ENCODE data around the gene MTA2. TPM values are rescaled to one million over a fixed set of nuclear protein-coding genes. Genes with fewer than 3 reads are reported as not detected.
"Not testable (repeated sequence)": the region's sequence is repeated elsewhere in the genome, so short reads cannot be mapped to it uniquely, and the experiment has no call there.

Gene MTA2
- polyA plus RNA-seq, 4 donors: 40.5 to 64.7 (median 43.0) TPM

GRCh38 chr11:62556108-62556874, 45.4 kb downstream of the MTA2 start:
- H3K27me3 ChIP-seq (ENCODE audit: control insufficient read depth in 3 of 3, insufficient read depth in 3 of 3, low read length in 3 of 3): no peaks in the 10 kb centered on the region
- no peak overlapping the region for H3K4me3 ChIP-seq (ENCODE audit: low read depth in 1 of 3, low read length in 3 of 3)
- FAIRE-seq: no peak
- H3K36me3 ChIP-seq (ENCODE audit: control insufficient read depth in 3 of 3, insufficient read depth in 2 of 3, low read depth in 1 of 3, low read length in 3 of 3): peaks cover 4 to 44% (median 5%) of the 10 kb centered on the region in 3 donors
- DNase-seq: peak; percentile 83 to 94
- 7 to 10% (median 7%) methylated on average over 14 of the region's 14 CpGs for WGBS, 3 donors
- H3K9me3 ChIP-seq (ENCODE audit: control insufficient read depth in 2 of 2, insufficient read depth in 1 of 2, low read depth in 1 of 2, low read length in 1 of 2): no peaks in the 10 kb centered on the region
- peak overlapping the region; percentile 81 to 95 (median 83) for H3K27ac ChIP-seq (ENCODE audit: low read depth in 1 of 3, low read length in 2 of 3)
- peaks cover 10 to 77% (median 44%) of the 10 kb centered on the region in 3 donors for H3K4me1 ChIP-seq (ENCODE audit: control insufficient read depth in 3 of 3, insufficient read depth in 2 of 3, low read depth in 1 of 3, low read length in 2 of 3)

GRCh38 chr11:62555464-62556107, 46.1 kb downstream of the MTA2 start:
- Histone ChIP-seq H3K27me3 (ENCODE audit: control insufficient read depth in 3 of 3, insufficient read depth in 3 of 3, low read length in 3 of 3) (no peaks in the 10 kb centered on the region), H3K36me3 (ENCODE audit: control insufficient read depth in 3 of 3, insufficient read depth in 2 of 3, low read depth in 1 of 3, low read length in 3 of 3) (peaks cover 4 to 38% (median 5%) of the 10 kb centered on the region in 3 donors), H3K4me3 (ENCODE audit: low read depth in 1 of 3, low read length in 3 of 3) (no peak overlapping the region), H3K4me1 (ENCODE audit: control insufficient read depth in 3 of 3, insufficient read depth in 2 of 3, low read depth in 1 of 3, low read length in 2 of 3) (peaks cover 10 to 78% (median 44%) of the 10 kb centered on the region in 3 donors), H3K9me3 (ENCODE audit: control insufficient read depth in 2 of 2, insufficient read depth in 1 of 2, low read depth in 1 of 2, low read length in 1 of 2) (no peaks in the 10 kb centered on the region), H3K27ac (ENCODE audit: low read depth in 1 of 3, low read length in 2 of 3) (peak overlapping the region; percentile 71 to 95 (median 81))
- DNase-seq (no peak), FAIRE-seq (no peak)
- WGBS, 3 donors: 16 to 24% (median 21%) methylated on average over 4 of the region's 4 CpGs

GRCh38 chr11:62554387-62555167, 47.1 kb downstream of the MTA2 start:
- FAIRE-seq (no peak), DNase-seq (peak; percentile 31 to 46)
- Histone ChIP-seq H3K36me3 (ENCODE audit: control insufficient read depth in 3 of 3, insufficient read depth in 2 of 3, low read depth in 1 of 3, low read length in 3 of 3) (peaks cover 4 to 29% (median 5%) of the 10 kb centered on the region in 3 donors), H3K27ac (ENCODE audit: low read depth in 1 of 3, low read length in 2 of 3) (peak overlapping the region; percentile 90 to 98 (median 95)), H3K4me3 (ENCODE audit: low read depth in 1 of 3, low read length in 3 of 3) (no peak overlapping the region), H3K9me3 (ENCODE audit: control insufficient read depth in 2 of 2, insufficient read depth in 1 of 2, low read depth in 1 of 2, low read length in 1 of 2) (no peaks in the 10 kb centered on the region), H3K27me3 (ENCODE audit: control insufficient read depth in 3 of 3, insufficient read depth in 3 of 3, low read length in 3 of 3) (no peaks in the 10 kb centered on the region), H3K4me1 (ENCODE audit: control insufficient read depth in 3 of 3, insufficient read depth in 2 of 3, low read depth in 1 of 3, low read length in 2 of 3) (peaks cover 10 to 75% (median 44%) of the 10 kb centered on the region in 3 donors)
- 40 to 65% (median 55%) methylated on average over 7 of the region's 7 CpGs for WGBS, 3 donors

DNA sequence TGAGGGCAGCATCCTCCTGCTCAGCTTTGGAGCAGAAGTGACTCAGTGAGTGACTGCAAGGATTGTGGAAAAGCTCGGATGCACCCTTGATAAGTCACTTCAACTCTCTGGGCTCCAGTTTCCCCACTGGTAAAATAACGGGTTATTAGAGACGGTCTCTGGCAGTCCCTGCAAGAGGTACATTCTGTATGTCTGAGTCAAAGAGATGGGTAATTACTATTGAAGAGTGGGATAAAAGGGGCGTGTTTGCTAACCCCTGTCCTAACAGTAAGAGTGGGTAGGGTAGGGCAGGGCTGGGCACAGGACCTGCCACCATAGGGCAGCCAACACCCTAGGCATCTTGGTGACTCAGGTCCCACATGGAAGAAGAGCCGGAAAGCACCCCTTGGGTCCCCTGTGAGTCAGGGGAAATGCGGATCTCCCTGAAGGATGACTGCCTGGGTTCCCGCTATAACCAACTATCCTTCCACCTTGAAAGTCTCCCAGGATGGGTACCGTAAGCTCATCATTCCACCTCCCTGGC, 47.8 kb downstream of the MTA2 start:
- no peaks in the 10 kb centered on the region for H3K27me3 ChIP-seq (ENCODE audit: control insufficient read depth in 3 of 3, insufficient read depth in 3 of 3, low read length in 3 of 3)
- WGBS, 3 donors: 52 to 64% (median 63%) methylated on average over 8 of the region's 8 CpGs
- H3K36me3 ChIP-seq (ENCODE audit: control insufficient read depth in 3 of 3, insufficient read depth in 2 of 3, low read depth in 1 of 3, low read length in 3 of 3): peaks cover 0 to 22% (median 0%) of the 10 kb centered on the region in 3 donors
- DNase-seq (peak in 1 of 2 donors; percentile 87), FAIRE-seq (no peak)
- H3K9me3 ChIP-seq (ENCODE audit: control insufficient read depth in 2 of 2, insufficient read depth in 1 of 2, low read depth in 1 of 2, low read length in 1 of 2): no peaks in the 10 kb centered on the region
- H3K4me1 ChIP-seq (ENCODE audit: control insufficient read depth in 3 of 3, insufficient read depth in 2 of 3, low read depth in 1 of 3, low read length in 2 of 3): peaks cover 10 to 79% (median 44%) of the 10 kb centered on the region in 3 donors
- no peak overlapping the region for H3K4me3 ChIP-seq (ENCODE audit: low read depth in 1 of 3, low read length in 3 of 3)
- H3K27ac ChIP-seq (ENCODE audit: low read depth in 1 of 3, low read length in 2 of 3): peak overlapping the region; percentile 90 to 98 (median 95)

DNA sequence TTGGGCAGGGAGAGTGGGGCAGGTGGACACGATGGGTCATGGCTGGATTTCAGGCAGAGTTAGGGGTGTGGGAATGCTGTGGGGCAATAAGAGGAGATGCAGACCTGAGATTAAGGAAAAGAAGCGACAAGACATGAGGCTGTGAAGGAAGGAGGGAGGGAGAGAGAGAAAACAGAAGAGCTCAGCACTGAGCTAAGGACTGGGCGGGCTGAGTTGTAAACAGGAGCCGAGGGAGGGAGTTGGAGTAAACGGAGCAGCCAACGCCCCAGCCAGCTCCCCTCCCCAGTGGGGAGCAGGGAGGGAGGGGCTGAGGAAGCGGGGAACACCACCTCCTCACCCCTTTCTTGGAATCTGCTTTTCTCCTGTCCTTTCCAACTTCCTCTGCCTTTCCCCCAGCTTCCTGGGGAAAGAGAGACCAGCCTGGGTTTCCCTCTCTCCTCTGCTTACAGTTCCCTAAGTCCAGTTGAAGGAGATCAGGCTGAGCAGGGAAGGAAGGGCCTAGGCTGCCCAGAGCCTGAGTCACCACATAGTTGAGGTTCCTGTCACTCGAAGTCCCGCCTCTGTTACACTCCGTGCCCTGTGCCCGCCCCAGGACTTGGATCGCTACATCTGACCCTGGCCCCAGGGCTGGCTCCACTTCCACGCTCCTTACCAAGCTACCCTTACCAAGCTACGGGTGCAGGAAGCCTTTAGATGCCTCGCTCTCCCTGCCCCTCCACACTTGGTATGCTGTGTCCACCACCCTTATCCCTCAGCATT, 48.4 kb downstream of the MTA2 start:
- Histone ChIP-seq H3K9me3 (ENCODE audit: control insufficient read depth in 2 of 2, insufficient read depth in 1 of 2, low read depth in 1 of 2, low read length in 1 of 2) (no peaks in the 10 kb centered on the region), H3K36me3 (ENCODE audit: control insufficient read depth in 3 of 3, insufficient read depth in 2 of 3, low read depth in 1 of 3, low read length in 3 of 3) (peaks cover 0 to 16% (median 0%) of the 10 kb centered on the region in 3 donors), H3K27ac (ENCODE audit: low read depth in 1 of 3, low read length in 2 of 3) (peak overlapping the region; percentile 90 to 98 (median 95)), H3K27me3 (ENCODE audit: control insufficient read depth in 3 of 3, insufficient read depth in 3 of 3, low read length in 3 of 3) (no peaks in the 10 kb centered on the region), H3K4me1 (ENCODE audit: control insufficient read depth in 3 of 3, insufficient read depth in 2 of 3, low read depth in 1 of 3, low read length in 2 of 3) (peaks cover 10 to 84% (median 41%) of the 10 kb centered on the region in 3 donors), H3K4me3 (ENCODE audit: low read depth in 1 of 3, low read length in 3 of 3) (no peak overlapping the region)
- 8 to 13% (median 11%) methylated on average over 10 to 15 of the region's 15 CpGs for WGBS, 3 donors
- peak; percentile 95 to 98 for DNase-seq
- no peak for FAIRE-seq

DNA sequence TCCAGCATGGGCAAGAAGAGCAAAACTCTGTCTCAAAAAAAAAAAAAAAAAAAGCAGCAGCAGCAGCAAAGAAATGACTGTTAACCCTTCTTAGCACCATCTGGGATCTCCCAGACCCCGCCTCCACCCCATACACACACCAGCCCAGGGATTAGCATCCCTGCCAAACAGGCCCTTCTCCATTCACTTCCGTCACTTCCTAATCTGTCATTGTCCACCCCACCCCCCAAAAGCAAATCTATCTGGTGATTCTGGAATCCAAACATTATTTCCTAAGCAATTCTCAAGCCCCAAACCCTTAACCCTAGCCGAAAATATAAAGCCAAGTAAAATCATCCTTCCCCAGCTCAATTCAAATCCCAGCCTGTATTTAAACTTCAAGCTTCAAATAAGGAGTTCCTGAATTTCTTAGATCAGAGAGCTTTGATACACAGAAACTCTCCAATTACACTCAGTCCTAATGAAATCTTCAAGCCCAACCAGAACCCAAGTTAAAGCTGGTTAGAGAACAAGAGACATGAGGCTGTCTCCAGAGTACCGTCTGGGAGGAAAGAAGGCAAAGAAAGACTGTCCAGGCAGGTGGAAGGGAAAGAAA, 49.1 kb downstream of the MTA2 start:
- H3K27me3 ChIP-seq (ENCODE audit: control insufficient read depth in 3 of 3, insufficient read depth in 3 of 3, low read length in 3 of 3): no peaks in the 10 kb centered on the region
- 24 to 40% (median 27%) methylated on average over 4 of the region's 4 CpGs for WGBS, 3 donors
- no peak overlapping the region for H3K4me3 ChIP-seq (ENCODE audit: low read depth in 1 of 3, low read length in 3 of 3)
- peak in 1 of 2 donors; percentile 57 for DNase-seq
- no peaks in the 10 kb centered on the region for H3K9me3 ChIP-seq (ENCODE audit: control insufficient read depth in 2 of 2, insufficient read depth in 1 of 2, low read depth in 1 of 2, low read length in 1 of 2)
- peaks cover 0 to 9% (median 0%) of the 10 kb centered on the region in 3 donors for H3K36me3 ChIP-seq (ENCODE audit: control insufficient read depth in 3 of 3, insufficient read depth in 2 of 3, low read depth in 1 of 3, low read length in 3 of 3)
- peak overlapping the region; percentile 90 to 98 (median 95) for H3K27ac ChIP-seq (ENCODE audit: low read depth in 1 of 3, low read length in 2 of 3)
- FAIRE-seq: no peak
- H3K4me1 ChIP-seq (ENCODE audit: control insufficient read depth in 3 of 3, insufficient read depth in 2 of 3, low read depth in 1 of 3, low read length in 2 of 3): peaks cover 10 to 83% (median 41%) of the 10 kb centered on the region in 3 donors

DNA sequence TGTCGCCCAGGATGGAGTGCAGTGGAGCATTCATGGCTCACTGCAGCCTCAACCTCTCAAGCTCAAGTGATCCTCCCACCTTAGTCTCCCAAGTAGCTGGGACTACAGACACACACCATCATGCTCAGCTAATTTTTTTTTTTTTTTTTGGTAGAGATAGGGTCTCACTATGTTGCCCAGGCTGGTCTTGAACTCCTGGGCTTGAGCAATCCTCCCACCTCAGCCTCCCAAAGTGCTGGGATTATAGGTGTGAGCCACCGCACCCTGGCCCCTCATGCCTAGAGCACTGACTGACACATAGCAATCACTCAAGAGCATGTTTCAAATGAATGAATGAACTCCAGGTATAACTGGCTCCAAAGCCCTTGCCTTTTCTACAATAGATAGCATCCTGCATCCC, 51.2 kb downstream of the MTA2 start:
- H3K4me1 ChIP-seq (ENCODE audit: control insufficient read depth in 3 of 3, insufficient read depth in 2 of 3, low read depth in 1 of 3, low read length in 2 of 3): peaks cover 12 to 70% (median 27%) of the 10 kb centered on the region in 3 donors
- WGBS, 3 donors: 84 to 100% (median 93%) methylated on average over 2 of the region's 2 CpGs
- DNase-seq; FAIRE-seq; H3K27ac ChIP-seq (ENCODE audit: low read depth in 1 of 3, low read length in 2 of 3); H3K27me3 ChIP-seq (ENCODE audit: control insufficient read depth in 3 of 3, insufficient read depth in 3 of 3, low read length in 3 of 3); H3K4me3 ChIP-seq (ENCODE audit: low read depth in 1 of 3, low read length in 3 of 3); H3K9me3 ChIP-seq (ENCODE audit: control insufficient read depth in 2 of 2, insufficient read depth in 1 of 2, low read depth in 1 of 2, low read length in 1 of 2); H3K36me3 ChIP-seq (ENCODE audit: control insufficient read depth in 3 of 3, insufficient read depth in 2 of 3, low read depth in 1 of 3, low read length in 3 of 3): not testable (repeated sequence)

Data from small intestine (tissue), 7 donors.